Fibroblast of mammary gland (primary cell): Measurements from ENCODE around the gene SOX12.

Experiments
- DNase-seq: peaks from one replicate; pipeline ENCODE4 v3.0.0-alpha.2; 2010; ENCODE audit warnings: low read depth
- H3K4me3 ChIP-seq: 2 replicates; pipeline ENCODE4 v1.5.1; 2011; ENCODE audit warnings: low read depth, mild to moderate bottlenecking, low read length, moderate library complexity; ENCODE audit not compliant: control insufficient read depth
- CTCF ChIP-seq: conservative IDR thresholded peaks from 2 replicates; pipeline ENCODE4 v1.5.1; 2011; ENCODE audit warnings: low read depth, low read length, inconsistent platforms; ENCODE audit not compliant: control insufficient read depth, insufficient read depth

The SOX12 gene

DNA sequence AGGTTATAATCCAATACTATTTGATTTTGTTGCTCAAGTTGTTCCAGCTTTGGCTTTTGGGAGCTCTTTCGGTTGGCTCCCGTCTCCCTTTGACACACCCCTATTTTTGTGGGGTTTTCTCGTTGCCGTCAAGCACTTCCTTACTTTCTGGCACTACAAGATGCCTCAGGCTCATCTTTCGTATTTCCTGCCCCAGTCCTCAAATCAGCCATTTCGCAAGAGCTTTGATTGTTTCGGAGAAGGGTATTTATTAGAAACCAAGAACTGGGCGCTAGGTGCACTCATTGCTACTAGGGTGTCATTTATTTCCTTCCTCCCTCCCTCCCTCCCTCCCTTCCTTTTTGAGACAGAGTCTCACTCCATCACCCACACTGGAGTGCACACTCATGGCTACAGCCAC is 13.3 kb upstream of the SOX12 start:
- no peak for TF ChIP-seq CTCF
- no peak for DNase-seq
- no peak overlapping the region for H3K4me3 ChIP-seq

DNA sequence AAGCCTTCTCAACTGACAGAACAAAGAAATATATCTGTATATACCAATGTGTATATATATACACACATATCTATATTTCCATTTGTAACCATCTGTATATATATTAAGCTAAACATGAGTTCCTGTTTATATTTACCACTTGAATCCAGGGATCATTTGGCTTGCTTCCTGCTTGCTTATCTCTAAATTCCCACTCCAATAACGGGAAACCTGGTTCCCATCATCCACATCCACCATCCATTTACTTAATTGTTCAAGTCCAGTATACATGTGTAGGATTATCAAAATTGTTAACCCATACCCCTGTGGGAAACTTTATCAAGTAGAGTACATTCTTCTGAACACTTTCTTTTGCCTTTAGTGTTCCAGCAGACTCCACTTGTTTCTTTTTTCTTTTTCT is 12.5 kb upstream of the SOX12 start:
- no peak for TF ChIP-seq CTCF
- no peak for DNase-seq

GRCh38 chr20:313402-313801 is 11.9 kb upstream of the SOX12 start:
- DNase-seq, result no peak
- TF ChIP-seq CTCF, result no peak

More for the DNA sequence above, 12.5 kb upstream of the SOX12 start:
- H3K4me3 ChIP-seq, result no peak overlapping the region

DNA sequence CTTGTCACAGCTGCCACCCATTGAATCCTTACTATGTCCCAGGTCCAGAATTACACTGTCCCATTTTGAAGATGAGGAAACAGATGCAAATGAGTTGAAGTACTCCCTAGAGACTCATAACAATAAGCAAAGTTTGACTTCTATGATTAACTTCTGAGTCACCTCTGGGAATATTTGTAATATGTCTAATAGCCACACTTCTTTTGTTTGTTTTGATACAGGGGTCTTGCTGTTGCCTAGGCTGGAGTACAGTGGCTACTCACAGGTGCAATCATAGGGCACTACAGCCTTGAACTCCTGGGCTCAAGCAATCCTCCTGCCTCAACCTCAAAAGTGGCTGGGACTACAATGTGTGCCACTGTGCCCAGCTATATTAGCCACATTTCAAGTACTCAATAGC is 11.4 kb upstream of the SOX12 start:
- no peak overlapping the region for H3K4me3 ChIP-seq
- peak; percentile 80 for DNase-seq
- no peak for TF ChIP-seq CTCF

More at GRCh38 chr20:313402-313801, 11.9 kb upstream of the SOX12 start:
- H3K4me3 ChIP-seq, result no peak overlapping the region

DNA sequence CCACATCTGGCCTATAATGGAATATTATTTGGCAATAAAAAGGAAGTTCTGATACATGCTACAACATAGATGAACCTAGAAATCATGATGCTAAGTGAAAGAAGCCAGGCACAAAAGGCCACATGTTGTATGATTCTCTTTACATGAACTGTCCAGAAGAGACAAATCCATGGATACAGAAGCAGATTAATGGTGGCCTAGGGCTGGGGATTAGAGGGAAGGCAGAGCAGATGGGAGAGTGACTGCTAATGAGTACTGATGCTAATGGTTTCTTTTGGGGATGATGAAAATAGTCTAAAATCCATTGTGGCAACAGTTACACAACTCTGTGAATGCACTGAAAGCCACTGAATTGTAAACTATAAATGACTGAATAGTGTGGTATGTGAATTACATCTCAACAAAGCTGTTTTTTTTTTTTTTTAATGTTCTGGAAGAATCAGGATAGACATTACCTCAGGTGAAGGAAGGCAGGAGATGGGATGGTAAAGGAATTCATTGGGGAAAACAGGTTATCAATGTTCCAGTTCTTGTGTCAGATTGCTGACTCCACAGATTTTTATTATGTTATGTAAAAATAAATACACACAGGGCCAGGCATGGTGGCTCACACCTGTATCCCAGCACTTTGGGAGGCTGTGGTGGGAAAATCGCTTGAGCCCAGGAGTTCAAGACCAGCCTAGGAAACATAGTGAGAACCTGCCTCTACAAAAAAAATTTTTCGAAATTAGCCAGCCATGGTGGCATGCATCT is 8.9 kb upstream of the SOX12 start:
- no peak for TF ChIP-seq CTCF
- DNase-seq, result peak; percentile 55
- no peak overlapping the region for H3K4me3 ChIP-seq

- peak overlapping the region; percentile 68 for H3K4me3 ChIP-seq
- TF ChIP-seq CTCF, result peak; percentile 39
- peak; percentile 76 for DNase-seq
Measured at GRCh38 chr20:324177-325044, 941 bp upstream of the SOX12 start.
